Measurements from ENCODE around the gene ASCL5.

GRCh38 chr1:201139756-201140155 is 12.8 kb upstream of the ASCL5 start:
- no peak for TF ChIP-seq CTCF (IDR thresholded peaks at IDR 0.05)
- TF ChIP-seq POLR2A (IDR thresholded peaks at IDR 0.05): no peak

Measured in vagina (tissue), 2 donors.